Stimulated activated CD8-positive, alpha-beta memory T cell treated with anti-CD3 and anti-CD28 coated beads, Interleukin-4, amount 100 ng/mL, for 1 hour (primary cell): ENCODE data around the gene IQSEC1.

Source experiments
- DNase-seq, 2 donors: peaks; one replicate each; pipeline ENCODE4 v3.0.0-alpha.2; 2020; ENCODE audit warnings: low read depth in 2 of 2, low spot score in 1 of 2

Gene IQSEC1

GRCh38 chr3:12986986-12987385 lies 86.2 kb downstream of the IQSEC1 start:
- DNase-seq = no peak

GRCh38 chr3:12986521-12986920 lies 86.7 kb downstream of the IQSEC1 start:
- no peak for DNase-seq

- no peak for DNase-seq
These were observed 87.2 kb downstream of the IQSEC1 start for GRCh38 chr3:12986031-12986430.

GRCh38 chr3:12985148-12985547 lies 88.1 kb downstream of the IQSEC1 start:
- no peak for DNase-seq

GRCh38 chr3:12984023-12984823 lies 89.0 kb downstream of the IQSEC1 start:
- DNase-seq = no peak

- DNase-seq = no peak
These were observed 89.9 kb downstream of the IQSEC1 start for GRCh38 chr3:12983319-12983718.

GRCh38 chr3:12982619-12983101 lies 90.6 kb downstream of the IQSEC1 start:
- no peak for DNase-seq

GRCh38 chr3:12981306-12982275 lies 91.6 kb downstream of the IQSEC1 start:
- no peak for DNase-seq

- DNase-seq = no peak
These were observed 92.5 kb downstream of the IQSEC1 start for GRCh38 chr3:12980596-12981290.

- no peak for DNase-seq
These were observed 93.2 kb downstream of the IQSEC1 start for GRCh38 chr3:12979947-12980487.

GRCh38 chr3:12979151-12979946 lies 93.9 kb downstream of the IQSEC1 start:
- DNase-seq = no peak

- no peak for DNase-seq
These were observed 94.5 kb downstream of the IQSEC1 start for GRCh38 chr3:12978682-12979081.

GRCh38 chr3:12977117-12977808 lies 96.0 kb downstream of the IQSEC1 start:
- no peak for DNase-seq

- DNase-seq = no peak
These were observed 97.3 kb downstream of the IQSEC1 start for GRCh38 chr3:12975748-12976522.

GRCh38 chr3:12974819-12975218 lies 98.4 kb downstream of the IQSEC1 start:
- DNase-seq = no peak

GRCh38 chr3:12974334-12974733 lies 98.9 kb downstream of the IQSEC1 start:
- no peak for DNase-seq

- DNase-seq = no peak
These were observed 99.4 kb downstream of the IQSEC1 start for GRCh38 chr3:12973827-12974226.

GRCh38 chr3:12972781-12973702 lies 100.2 kb downstream of the IQSEC1 start:
- DNase-seq = no peak
